GM19043 (cell line): ENCODE results near the gene STOX2.

Experiments used
- ATAC-seq: cut with Tn5 transposase; IDR thresholded peaks from one replicate; pipeline ENCODE4 v1.9.1; 2021; ENCODE audit warnings: low read depth; ENCODE audit not compliant: unreplicated experiment

Gene STOX2

GRCh38 chr4:184062769-184063168 is 157.7 kb downstream of the STOX2 start:
- no peak for ATAC-seq

DNA sequence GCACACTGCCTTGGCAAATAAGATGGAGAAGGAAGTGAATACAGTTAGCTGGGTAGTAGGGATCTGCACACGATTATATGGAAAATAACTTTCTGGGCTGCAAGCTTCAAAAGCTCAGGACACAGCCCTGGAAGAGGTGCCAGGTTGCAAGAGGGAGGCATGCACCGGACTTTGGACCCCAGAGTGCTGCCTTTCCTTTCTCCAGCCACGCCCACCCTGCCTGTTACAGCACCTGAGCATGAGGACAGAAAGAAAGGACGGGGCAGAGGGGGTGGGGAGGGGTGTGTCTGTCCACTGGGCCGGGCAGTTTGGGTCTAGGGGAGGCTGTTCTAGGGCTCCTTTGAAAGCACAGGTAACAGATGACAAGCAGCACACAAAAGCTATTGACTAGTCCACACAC is 159.8 kb downstream of the STOX2 start:
- ATAC-seq: no peak

GRCh38 chr4:184066584-184067300 is 161.6 kb downstream of the STOX2 start:
- no peak for ATAC-seq

DNA sequence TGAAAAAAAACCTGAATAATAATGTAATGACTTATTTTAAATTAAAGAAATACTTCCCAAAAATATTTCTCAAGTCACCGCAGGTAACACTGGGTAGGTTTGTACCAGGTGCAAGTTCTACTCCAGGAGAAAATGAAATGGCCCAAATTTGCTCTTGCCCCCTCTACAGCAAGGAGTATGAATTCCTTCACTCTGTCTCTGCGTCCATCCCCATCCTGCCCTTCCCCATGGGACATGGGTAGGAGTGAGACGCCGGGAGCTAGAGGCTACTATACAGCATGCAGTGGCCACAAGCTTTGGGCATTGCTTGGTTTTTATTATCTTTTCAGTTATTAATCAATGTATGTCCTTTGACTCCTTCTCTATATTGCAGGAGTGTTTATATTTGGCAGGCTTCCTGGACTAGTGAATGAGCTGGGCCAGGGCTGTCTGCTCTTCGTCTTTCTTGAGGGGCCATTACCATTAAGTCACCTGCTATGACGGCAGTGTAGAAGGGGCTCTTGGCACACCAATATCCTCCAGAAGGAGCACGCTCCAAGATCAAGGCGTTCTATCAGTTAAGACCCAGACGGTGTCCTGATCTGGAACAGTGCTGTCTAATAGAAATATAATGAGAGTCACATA is 162.9 kb downstream of the STOX2 start:
- ATAC-seq: no peak
